ENCODE measurements around the gene CEP128. TPM values are rescaled to one million over a fixed set of nuclear protein-coding genes. Genes with fewer than 3 reads are reported as not detected.

The CEP128 gene
- total RNA-seq, 1 donor: 5.4 TPM

DNA sequence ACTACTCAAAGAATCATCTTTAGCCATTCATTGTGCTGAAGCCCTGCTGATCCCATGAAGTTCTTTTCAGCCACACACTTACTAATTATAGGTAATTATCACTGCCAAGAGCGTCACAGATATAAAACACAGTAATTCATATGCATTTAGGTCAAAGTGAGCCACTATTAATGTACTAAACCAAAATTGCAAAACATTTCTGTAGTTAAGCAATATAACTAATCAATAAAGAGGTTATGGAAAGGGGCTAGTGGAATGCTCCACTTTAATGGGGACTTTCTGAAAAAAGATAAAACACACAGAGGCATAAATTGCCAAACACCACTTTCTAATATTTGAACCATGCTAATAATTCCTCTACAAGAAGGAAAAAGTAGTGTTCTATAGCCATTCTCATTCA lies 6.8 kb upstream of the CEP128 start:
- no peaks in the 10 kb centered on the region for H3K79me2 ChIP-seq (ENCODE audit: insufficient read depth, low read length)
- H3K4me3 ChIP-seq (ENCODE audit: insufficient read depth, low read length): no peak overlapping the region
- no peak overlapping the region for H2AFZ ChIP-seq (ENCODE audit: low read length)
- H3K27me3 ChIP-seq (ENCODE audit: insufficient read depth, low read length): no peaks in the 10 kb centered on the region
- H3K27ac ChIP-seq (ENCODE audit: low read depth, low read length): no peak overlapping the region
- TF ChIP-seq, protein P1, sequence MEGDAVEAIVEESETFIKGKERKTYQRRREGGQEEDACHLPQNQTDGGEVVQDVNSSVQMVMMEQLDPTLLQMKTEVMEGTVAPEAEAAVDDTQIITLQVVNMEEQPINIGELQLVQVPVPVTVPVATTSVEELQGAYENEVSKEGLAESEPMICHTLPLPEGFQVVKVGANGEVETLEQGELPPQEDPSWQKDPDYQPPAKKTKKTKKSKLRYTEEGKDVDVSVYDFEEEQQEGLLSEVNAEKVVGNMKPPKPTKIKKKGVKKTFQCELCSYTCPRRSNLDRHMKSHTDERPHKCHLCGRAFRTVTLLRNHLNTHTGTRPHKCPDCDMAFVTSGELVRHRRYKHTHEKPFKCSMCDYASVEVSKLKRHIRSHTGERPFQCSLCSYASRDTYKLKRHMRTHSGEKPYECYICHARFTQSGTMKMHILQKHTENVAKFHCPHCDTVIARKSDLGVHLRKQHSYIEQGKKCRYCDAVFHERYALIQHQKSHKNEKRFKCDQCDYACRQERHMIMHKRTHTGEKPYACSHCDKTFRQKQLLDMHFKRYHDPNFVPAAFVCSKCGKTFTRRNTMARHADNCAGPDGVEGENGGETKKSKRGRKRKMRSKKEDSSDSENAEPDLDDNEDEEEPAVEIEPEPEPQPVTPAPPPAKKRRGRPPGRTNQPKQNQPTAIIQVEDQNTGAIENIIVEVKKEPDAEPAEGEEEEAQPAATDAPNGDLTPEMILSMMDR (IDR thresholded peaks at IDR 0.05; ENCODE audit: extremely low read depth, low read depth, low read length): no peak
- H3K9me3 ChIP-seq (ENCODE audit: low read depth, low read length): no peaks in the 10 kb centered on the region
- no peaks in the 10 kb centered on the region for H4K20me1 ChIP-seq (ENCODE audit: insufficient read depth, low read length)
- H3K36me3 ChIP-seq (ENCODE audit: insufficient read depth, low read length): no peaks in the 10 kb centered on the region
- DNase-seq (ENCODE audit: insufficient read length, low spot score, missing footprints): no peak
- no peaks in the 10 kb centered on the region for H3K4me1 ChIP-seq (ENCODE audit: insufficient read depth, low read length)
- no peak overlapping the region for H3K4me2 ChIP-seq (ENCODE audit: insufficient read depth, low read length)

GRCh38 chr14:80946797-80947196 lies 5.3 kb upstream of the CEP128 start:
- H3K4me1 ChIP-seq (ENCODE audit: insufficient read depth, low read length): peaks cover 5% of the 10 kb centered on the region
- no peak overlapping the region for H3K4me3 ChIP-seq (ENCODE audit: insufficient read depth, low read length)
- H3K27me3 ChIP-seq (ENCODE audit: insufficient read depth, low read length): no peaks in the 10 kb centered on the region
- H3K9me3 ChIP-seq (ENCODE audit: low read depth, low read length): no peaks in the 10 kb centered on the region
- no peak for DNase-seq (ENCODE audit: insufficient read length, low spot score, missing footprints)
- H3K79me2 ChIP-seq (ENCODE audit: insufficient read depth, low read length): no peaks in the 10 kb centered on the region
- TF ChIP-seq, protein P1 (IDR thresholded peaks at IDR 0.05; ENCODE audit: extremely low read depth, low read depth, low read length): no peak
- no peak overlapping the region for H2AFZ ChIP-seq (ENCODE audit: low read length)
- no peaks in the 10 kb centered on the region for H3K36me3 ChIP-seq (ENCODE audit: insufficient read depth, low read length)
- H3K4me2 ChIP-seq (ENCODE audit: insufficient read depth, low read length): no peak overlapping the region
- no peak overlapping the region for H3K27ac ChIP-seq (ENCODE audit: low read depth, low read length)
- H4K20me1 ChIP-seq (ENCODE audit: insufficient read depth, low read length): no peaks in the 10 kb centered on the region

GRCh38 chr14:80946187-80946586 lies 4.6 kb upstream of the CEP128 start:
- H3K79me2 ChIP-seq (ENCODE audit: insufficient read depth, low read length): peaks cover 3% of the 10 kb centered on the region
- no peak overlapping the region for H2AFZ ChIP-seq (ENCODE audit: low read length)
- H3K4me3 ChIP-seq (ENCODE audit: insufficient read depth, low read length): no peak overlapping the region
- H3K4me1 ChIP-seq (ENCODE audit: insufficient read depth, low read length): peaks cover 6% of the 10 kb centered on the region
- H3K4me2 ChIP-seq (ENCODE audit: insufficient read depth, low read length): no peak overlapping the region
- H3K27ac ChIP-seq (ENCODE audit: low read depth, low read length): no peak overlapping the region
- H4K20me1 ChIP-seq (ENCODE audit: insufficient read depth, low read length): no peaks in the 10 kb centered on the region
- H3K36me3 ChIP-seq (ENCODE audit: insufficient read depth, low read length): no peaks in the 10 kb centered on the region
- no peaks in the 10 kb centered on the region for H3K27me3 ChIP-seq (ENCODE audit: insufficient read depth, low read length)
- no peak for DNase-seq (ENCODE audit: insufficient read length, low spot score, missing footprints)
- no peaks in the 10 kb centered on the region for H3K9me3 ChIP-seq (ENCODE audit: low read depth, low read length)
- TF ChIP-seq, protein P1 (IDR thresholded peaks at IDR 0.05; ENCODE audit: extremely low read depth, low read depth, low read length): no peak

DNA sequence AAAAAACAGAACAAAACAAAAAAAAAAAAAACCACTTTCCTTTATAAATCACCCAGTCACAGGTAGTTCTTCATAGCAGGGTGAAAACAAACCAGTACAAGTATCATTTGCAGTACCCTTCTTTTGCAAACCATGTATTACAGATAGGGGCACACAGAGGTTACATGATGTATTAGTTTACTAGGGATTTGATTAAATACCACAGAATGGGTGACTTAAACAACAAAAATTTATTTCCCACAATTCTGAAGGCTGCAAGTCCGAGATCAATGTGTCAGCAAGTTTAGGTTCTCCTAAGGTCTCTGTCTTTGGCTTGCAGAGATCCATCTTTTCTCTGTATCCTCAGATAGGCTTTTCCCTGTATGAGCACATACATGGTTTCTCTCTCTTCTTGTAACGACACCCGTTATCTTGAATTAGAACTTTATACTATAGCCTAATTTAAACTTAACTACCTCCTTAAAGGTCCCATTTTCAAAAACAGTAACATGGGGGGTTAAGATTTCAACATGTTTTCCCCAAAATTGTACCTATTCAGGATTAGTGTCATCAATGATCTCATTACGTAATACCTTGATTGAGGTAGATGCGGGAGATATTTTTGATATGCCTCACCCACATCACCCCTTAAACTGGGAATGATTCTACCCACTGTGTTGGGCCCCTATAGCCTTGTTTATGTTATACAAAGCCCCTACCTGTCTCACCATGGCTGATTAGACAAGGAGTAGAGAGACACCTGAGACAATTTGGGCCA lies 3.5 kb upstream of the CEP128 start:
- Histone ChIP-seq H4K20me1 (ENCODE audit: insufficient read depth, low read length) (no peaks in the 10 kb centered on the region), H3K36me3 (ENCODE audit: insufficient read depth, low read length) (no peaks in the 10 kb centered on the region), H3K9me3 (ENCODE audit: low read depth, low read length) (no peaks in the 10 kb centered on the region), H3K79me2 (ENCODE audit: insufficient read depth, low read length) (peaks cover 7% of the 10 kb centered on the region), H3K27me3 (ENCODE audit: insufficient read depth, low read length) (no peaks in the 10 kb centered on the region), H3K4me2 (ENCODE audit: insufficient read depth, low read length) (no peak overlapping the region), H2AFZ (ENCODE audit: low read length) (no peak overlapping the region), H3K27ac (ENCODE audit: low read depth, low read length) (no peak overlapping the region), H3K4me3 (ENCODE audit: insufficient read depth, low read length) (no peak overlapping the region), H3K4me1 (ENCODE audit: insufficient read depth, low read length) (peaks cover 13% of the 10 kb centered on the region)
- TF ChIP-seq, protein P1 (IDR thresholded peaks at IDR 0.05; ENCODE audit: extremely low read depth, low read depth, low read length): no peak
- DNase-seq (ENCODE audit: insufficient read length, low spot score, missing footprints): no peak
